Prostate gland (tissue), 2 donors: ENCODE data around the gene SMYD3.

Experiments
- CTCF ChIP-seq, 4 experiments: fragments of 200-600 bp in 2 of 4; fragments of 450-650 bp in 2 of 4; sonication (generic) in 2 of 4; IDR thresholded peaks; 1 replicate in 3 of 4; 2 replicates in 1 of 4; pipeline ENCODE4 v1.5.1; 2016 to 2019; ENCODE audit warnings: antibody characterized with exemption in 4 of 4, mild to moderate bottlenecking in 2 of 4, moderate library complexity in 2 of 4
- POLR2A ChIP-seq: fragments of 450-650 bp; IDR thresholded peaks from one replicate; pipeline ENCODE4 v1.6.1; 2016; ENCODE audit warnings: antibody characterized with exemption, mild to moderate bottlenecking
- POLR2AphosphoS5 ChIP-seq: sonication (generic); formaldehyde crosslinking; IDR thresholded peaks from one replicate; pipeline ENCODE4 v1.6.1; 2017; ENCODE audit warnings: antibody characterized with exemption

- no peak for TF ChIP-seq CTCF (IDR thresholded peaks at IDR 0.05)
- no peak for TF ChIP-seq POLR2A
- TF ChIP-seq POLR2AphosphoS5: no peak
These were observed 214.5 kb downstream of the SMYD3 start for GRCh38 chr1:246292571-246292970.
